CD4-positive, alpha-beta T cell treated with Interleukin-4 for 1 hour (primary cell): Measurements from ENCODE around the gene ANXA2R.
"Not testable (repeated sequence)": the region's sequence is repeated elsewhere in the genome, so short reads cannot be mapped to it uniquely, and the experiment has no call there.

Source experiments
- DNase-seq, 2 donors: peaks; one replicate each; pipeline ENCODE4 v3.0.0-alpha.2; 2020 to 2022

The ANXA2R gene

DNA sequence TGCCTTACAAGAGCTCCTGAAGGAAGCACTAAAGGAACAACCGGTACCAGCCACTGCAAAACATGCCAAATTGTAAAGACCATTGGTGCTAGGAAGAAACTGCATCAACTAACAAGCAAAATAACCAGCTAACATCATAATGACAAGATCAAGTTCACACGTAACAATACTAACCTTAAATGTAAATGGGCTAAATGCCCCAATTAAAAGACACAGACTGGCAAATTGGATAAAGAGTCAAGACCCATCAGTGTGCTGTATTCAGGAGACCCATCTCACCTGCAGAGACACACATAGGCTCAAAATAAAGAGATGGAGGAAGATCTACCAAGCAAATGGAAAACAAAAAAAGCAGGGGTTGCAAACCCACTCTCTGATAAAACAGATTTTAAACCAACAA is 15.0 kb upstream of the ANXA2R start:
- not testable (repeated sequence) for DNase-seq

DNA sequence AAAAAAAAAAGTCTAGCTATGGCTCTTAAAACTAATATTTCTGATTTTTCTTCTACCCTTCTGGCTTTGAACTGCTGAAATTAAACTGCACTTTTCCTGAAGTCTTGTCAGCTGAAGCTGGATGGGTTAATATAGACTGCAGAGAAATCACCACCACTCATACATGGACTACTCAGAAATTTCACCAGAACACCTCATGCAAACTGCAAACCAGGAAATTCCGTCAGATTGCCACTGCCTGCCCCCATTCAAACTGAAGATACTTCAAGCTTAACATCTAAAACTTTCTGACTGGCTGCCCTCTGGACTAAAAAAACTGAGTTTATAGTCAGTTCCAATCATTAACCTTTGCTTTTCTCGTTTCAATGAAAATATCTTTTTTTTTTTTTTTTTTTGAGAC is 11.6 kb upstream of the ANXA2R start:
- no peak for DNase-seq

DNA sequence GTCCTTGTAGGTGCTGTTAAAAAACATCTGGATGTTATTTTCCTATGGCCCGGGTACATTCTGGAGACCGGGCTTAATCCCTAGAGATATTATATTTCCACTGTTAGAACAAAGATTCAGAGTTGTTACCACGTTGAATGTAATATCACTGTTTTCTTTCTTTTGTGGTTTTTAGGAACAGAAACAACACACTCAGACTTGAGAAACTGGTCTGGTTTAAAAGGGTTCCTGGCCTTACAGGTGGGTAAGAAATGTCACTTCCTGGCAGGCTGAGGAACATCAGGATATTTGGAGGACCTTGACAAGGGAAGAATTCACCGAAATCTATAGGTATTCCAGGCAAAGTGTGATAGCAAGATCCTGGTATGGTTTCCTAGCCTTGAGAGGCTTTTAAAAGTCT is 10.3 kb upstream of the ANXA2R start:
- no peak for DNase-seq

DNA sequence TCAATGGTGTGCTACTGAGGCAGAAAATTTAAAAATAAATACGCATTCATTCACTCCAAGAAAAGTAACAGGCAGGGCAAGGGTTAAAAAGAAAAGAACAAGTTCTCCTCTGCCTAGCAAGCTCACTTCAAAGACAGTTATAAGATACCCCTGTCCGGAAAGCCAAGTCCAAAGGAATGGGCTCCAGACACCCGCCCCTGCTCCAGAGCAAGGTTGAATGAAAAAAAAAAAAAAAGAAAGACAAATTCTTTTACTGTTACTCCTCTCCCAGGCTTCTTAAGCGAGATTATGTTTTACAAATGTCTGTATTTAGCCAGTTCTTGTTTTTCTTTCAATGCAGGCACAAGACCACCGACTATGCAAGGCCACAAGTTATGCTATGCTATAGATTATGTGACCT is 9.1 kb upstream of the ANXA2R start:
- no peak for DNase-seq

DNA sequence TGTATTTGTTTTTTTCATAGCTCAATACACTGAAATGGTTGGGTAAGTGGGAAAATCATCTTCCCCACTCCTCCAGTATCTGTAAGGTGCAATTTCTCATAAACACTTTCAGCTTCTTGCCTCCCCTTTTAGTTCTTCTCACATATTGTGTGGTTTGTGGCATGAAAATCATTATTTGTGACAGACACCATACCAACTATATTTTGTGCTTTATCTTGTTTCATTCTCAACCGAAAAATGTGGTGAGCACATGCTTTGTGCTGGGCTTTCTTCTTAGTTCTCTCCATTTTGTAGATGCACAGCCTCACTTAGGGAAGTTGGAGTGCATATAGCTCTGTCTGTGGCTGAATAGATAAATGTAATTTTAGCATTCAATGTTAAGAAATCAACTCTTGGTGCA is 6.4 kb upstream of the ANXA2R start:
- DNase-seq, result no peak

DNA sequence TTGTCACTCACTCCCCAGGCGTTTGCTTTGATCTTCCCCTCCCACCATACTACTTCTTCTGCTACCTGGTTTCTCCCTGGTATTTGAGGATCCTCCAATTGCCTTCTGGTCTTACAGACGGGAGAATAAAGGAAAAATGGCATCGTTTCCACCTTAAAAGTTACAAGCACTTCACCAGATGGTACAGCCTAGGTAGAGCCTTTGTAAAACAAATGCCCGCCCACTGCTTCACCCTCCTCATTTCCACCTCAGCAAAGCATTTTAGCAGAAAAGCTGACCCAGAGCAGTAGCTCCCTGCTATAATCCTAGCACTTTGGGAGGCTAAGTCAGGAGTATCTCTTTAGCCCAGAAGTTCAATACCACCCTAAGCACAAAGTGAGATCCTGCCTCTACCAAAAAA is 5.1 kb upstream of the ANXA2R start:
- no peak for DNase-seq

DNA sequence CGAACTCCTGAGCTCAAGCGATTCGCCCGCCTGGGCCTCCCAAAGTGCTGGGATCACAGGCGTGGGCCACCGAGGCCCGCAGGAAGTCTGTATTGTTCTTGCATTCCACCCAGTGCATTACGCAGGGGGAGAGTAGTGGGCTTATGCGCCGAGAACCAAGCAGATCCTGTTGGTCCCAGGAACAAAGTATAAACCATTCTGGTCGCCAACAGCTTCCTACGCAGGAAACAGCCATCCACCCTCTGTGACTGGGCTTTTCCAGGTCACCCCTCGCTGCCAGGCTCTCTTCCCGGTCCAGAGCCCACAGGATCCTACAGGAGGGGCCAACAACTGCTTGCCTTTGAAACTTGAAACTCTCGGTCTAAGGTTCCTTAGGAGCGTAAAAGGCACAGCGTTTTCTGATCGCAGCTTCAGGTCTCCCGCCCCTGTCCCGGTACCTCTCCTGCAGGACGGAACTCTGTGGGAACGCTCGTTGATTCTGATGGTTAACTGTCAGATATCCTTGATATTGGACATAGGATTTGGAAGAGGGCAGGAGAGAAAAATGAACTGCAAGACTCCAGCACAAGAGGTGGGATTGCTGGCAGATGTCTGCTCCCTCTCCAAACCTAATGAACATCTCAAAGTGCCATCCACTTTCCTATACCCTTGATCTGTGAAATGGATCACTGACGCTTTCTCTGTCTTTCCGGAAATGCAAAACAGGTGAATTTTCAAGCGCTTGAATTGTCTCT is 4.2 kb upstream of the ANXA2R start:
- DNase-seq, result no peak

DNA sequence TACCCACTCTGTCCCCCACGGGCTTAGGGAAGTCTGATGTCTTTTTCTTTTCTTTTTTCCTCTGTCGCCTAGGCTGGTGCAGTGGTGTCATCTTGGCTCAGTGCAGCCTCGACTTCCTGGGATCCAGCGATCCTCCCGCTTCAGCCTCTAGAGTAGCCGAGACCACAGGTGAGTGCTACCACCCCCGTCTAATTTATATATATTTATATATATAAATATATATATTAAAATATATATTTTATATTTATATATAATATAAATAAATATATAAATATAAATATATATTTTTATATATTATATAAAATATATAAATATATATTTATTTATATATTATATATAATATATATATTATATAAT is 3.3 kb upstream of the ANXA2R start:
- DNase-seq, result no peak

DNA sequence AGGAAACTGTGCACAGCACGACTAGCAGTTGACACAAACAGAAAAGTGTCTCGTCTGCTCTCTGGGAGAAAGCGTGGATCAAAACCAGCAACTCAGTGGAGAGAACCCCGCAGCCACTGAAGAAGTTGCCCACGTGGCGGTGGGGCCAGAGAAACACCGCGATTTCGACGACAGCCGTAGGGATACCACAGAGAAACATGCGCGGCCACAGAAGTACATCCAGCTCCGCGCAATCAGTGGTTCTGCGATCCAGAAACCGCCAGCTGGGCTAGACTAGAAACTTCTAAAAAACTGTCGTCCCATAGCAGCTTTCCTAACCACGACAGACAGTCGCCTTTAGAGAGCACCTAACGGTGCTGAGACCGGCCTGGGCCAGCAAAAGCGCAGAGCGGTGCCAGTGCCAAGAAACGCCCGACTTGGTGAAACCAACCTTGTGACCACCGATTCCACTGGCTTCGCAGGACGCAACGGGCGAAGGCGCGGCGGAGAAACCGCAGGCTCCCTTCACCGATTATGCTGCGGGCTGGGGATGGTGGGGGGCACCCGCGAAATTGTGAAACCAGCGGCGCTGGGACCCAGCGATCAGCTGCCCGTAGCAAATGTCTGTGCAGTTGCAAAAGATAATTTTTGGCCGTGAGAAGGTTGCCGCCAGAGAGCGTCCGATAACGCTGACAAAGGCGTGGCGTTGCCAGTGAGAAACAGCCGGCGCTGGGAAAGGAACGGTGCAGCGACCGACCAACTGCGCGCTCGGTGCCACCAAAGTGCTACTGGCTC is 2.7 kb upstream of the ANXA2R start:
- DNase-seq, result peak; percentile 78 to 79

DNA sequence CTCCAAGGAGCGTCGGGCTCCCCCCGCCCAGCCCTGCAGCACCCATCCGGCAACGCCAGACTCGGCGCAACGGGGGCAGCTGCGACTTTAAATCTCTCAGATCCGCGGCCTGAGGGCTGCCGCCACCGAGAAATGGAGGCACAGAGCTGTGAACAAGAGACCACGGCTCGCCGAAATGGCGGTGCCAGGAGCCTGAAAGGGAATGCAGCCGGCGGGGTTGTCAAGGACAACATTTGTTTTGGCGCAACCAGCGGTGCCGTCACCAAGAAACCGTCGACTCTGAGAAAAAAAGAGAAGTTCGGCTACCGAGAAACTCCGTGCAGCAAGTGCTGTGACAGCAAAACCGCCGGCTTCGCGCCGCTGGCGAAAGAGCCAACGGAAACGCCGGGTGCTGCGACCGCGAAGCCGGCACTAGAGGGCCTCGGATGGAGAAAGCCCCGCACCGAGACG is 2.1 kb upstream of the ANXA2R start:
- DNase-seq, result peak; percentile 92 to 95

DNA sequence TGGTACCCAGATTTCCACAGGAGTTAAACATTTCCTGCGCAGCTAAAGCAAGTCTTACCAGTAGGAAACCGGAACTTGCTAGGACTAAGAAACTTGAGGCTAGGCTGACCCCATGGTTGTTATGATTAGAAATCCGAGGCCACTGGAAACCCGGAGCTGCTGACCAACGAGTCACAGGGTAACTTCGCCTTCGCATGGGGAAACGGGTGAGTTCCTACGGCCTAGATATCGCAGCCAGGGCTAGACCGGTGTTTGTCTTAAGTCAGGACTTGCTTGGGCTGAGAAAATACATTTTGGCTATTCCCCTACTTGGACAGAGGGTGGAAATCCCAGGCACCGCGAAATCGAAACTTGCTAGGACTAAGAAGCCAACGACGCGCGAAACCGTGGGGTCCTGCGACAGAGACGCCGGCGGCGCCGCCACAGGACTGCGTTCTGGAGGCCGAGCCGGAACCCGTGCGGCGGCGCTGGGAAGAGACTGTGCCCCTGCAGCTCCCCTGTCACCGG is 1.6 kb upstream of the ANXA2R start:
- DNase-seq, result peak; percentile 78 to 79

DNA sequence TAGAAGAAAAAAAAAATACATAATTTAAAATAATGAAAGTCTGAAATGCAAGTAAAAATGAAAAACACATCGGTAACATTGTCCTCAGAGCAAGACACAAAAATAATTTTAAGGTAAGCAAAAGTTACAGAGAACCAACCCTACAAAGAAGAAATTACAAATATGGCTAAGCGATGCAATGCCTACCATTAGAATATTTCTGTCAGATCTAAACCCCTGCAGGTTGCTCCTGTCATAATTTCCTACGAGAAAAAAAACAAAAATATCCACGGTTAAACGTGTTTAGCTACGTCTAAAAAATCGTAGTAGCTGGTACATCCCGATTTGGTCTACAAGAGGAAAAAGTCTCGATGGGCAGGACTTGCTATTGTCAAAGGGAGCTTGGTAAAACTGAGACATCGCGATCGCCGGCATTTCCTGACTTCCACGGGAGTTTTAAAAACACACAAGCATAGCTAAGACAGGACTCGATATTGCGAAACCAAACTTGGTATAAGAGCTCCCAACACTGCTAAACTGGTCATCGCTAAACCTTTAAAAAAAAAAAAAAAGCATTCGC is 1.1 kb upstream of the ANXA2R start:
- peak; percentile 58 to 70 for DNase-seq

DNA sequence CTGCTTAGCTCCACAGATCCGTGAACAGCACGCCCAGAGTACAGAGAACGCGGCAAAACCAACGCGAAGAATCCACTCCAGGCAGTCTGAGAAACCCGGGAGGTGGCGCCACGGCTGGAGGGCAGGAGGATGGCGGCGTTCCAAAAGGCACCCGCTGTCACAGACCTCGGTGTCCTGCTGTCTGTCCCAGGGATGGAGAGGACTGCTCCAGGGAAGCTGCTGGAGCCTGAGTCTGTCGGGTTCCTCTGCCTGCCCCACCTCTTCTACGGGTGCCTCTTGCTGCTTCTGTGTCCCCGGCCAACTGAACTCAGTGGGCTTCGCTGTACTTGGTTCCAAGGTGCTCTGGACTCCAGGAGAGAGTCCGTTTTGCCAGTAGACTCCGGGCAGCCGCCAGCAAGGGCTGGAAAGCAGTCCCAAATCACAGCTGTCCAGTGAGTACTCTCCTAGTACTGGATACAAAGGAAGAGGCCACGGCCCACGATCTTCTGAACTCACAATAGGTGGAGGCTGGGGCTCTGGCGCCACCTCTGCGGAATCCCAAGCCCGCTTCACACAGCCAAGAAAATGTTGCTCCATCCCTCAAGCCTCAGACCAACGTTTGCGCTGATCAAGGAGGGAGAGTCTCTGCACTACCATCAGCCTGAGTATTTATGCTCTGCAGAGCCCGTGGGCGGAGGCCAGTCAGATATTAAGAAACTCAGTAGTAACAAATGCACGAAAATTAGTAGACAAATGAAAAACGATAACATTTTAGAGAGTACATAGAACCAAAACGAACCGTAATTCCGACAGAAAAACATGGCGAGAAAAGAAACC is 440 bp downstream of the ANXA2R start:
- DNase-seq, result peak; percentile 76

DNA sequence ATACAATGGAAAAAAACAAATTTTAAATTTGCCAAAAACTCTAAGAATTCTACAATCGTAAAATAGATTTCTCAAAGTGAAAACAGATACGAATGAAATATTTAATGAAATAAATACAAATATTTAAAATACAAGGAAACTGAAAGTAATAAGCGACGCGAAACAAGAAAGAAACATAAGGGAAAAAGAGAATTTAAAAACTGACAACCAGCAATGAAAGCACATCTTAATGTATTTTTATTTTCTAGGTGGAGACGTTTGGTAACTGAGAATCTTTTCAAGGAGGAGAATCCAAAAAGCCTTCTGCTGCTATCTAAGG is 1.0 kb downstream of the ANXA2R start:
- DNase-seq, result no peak

DNA sequence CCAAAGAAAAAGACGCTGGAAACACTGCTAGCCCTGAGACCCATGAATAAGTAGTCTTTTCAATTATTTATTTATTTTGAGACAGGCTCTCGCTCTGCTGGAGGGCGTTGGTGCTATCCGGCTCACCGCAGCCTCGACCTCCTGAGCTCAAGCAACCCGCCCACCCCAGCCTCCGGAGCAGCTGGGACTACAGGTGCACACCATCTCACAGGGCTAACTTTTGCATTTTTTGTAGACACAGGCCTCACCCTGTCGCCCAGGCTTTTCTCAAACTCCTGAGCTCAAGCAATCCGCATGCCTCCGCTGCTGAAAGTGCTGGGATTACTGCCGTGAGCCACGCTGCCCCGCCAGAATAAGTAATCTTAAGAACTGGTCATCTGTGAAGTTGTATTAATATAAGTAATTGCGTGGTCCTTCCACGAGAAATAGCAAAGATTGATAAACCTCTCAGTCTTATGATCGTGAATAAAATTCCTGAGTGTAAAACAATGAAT is 1.6 kb downstream of the ANXA2R start:
- DNase-seq, result peak; percentile 25 to 48

DNA sequence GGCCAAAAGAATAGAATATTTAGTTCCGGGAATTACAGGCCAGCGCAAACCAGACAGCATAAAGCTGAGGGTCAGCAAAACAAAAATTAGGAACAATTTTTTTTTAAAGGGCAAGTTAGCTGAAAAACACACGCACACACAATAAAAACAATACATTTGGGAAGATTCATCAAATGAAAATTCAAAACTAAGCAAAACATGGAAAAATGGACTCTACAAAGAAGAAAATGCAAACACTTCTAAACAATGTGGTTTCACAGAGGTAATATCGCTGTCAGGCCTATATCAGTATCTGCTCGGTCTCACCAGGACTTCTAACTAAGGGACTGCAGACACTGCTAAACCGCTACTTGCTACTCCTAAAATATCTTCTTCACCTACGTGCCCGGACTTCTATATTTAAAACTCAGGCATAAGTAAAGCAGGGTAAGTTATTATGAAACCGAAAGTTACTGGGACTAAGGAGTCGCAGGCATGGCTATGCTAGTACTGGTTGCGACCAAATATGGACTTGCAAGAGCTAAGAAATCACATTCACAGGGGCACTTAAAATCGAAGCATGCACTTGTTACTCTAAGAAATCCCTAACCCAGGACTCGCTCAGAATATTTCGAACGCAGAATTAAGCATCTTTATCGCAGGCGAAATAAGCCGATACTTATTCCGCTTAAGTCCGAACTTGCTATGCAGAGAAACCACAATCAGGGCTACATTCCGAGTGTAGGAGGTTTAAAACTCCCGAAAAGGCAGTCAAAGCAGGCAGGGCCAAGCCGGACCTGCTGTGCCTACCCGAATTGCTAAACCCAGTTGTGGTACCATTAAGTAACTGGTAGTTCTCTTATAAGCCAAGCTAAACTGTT is 2.3 kb downstream of the ANXA2R start:
- peak; percentile 64 to 83 for DNase-seq

DNA sequence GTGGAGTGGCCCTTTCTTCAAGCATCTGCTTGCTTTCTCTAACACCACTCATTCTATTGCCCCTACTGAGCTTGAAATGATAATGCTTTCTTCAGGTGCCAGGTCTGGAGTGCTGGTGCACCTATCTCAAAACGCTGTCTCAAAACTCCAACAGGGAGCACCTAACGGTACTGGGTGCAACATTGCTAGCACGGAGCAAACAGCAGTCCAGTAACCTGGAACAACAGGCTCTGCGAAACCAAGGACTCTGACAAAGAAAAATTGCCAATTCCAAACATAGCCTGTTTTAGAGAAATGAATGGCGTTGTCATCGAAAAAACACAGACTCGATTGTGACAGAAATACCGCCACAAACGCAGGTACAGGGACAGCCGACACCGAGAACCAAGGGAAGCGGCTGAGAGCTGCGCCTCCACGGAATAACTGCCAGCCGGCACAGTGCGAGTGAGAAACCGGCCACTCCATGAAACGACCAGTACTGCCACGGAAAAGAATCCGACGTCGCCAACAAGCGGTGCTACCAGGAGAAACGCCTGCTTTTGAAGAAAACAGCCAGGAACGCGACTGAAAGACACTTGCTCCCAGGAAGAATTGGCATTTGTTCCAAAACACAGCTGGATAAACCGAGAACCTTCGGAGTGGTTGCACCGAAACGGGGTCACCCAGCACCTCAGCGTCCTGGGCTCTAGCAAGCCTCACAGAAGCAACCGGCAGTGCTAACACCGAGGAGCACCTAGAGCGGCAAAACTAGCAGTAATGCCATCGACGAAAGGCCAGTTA is 3.1 kb downstream of the ANXA2R start:
- no peak for DNase-seq

DNA sequence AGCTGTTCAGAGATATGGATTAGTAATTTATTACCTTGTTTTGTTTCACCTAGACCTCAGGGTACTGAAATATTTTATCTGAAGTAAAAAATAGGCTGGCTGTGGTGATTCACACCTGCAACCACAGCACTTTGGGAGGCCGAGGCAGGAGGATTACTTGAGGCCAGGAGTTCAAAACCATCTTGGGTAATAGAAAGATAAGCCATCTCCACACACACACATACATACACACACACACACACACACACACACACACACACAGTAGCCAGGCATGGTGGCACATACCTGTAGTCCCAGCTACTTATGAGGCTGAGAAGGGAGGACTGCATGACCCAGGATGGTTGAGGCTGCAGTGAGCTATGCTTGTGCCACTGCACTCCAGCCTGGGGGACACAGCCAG is 3.7 kb downstream of the ANXA2R start:
- peak in 1 of 2 donors; percentile 41 for DNase-seq

DNA sequence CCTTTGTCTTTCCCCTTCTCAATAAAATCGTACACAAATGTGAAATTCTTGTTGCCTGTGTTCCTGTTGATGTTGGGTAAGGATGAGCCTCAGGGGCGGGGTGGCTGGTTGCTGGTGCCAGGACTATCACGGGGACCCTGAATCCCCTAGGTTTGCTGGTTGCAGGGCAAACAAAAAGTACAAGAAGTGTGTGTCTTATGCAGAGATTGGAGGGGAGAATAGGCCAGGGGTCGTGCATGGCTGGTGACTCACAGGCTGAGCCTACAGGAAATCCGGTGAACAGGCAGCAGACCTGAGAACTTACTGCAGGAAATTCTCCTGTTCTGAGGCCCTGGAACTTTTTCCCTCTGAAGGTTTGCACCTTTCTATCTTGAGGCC is 5.5 kb downstream of the ANXA2R start:
- DNase-seq, result no peak

DNA sequence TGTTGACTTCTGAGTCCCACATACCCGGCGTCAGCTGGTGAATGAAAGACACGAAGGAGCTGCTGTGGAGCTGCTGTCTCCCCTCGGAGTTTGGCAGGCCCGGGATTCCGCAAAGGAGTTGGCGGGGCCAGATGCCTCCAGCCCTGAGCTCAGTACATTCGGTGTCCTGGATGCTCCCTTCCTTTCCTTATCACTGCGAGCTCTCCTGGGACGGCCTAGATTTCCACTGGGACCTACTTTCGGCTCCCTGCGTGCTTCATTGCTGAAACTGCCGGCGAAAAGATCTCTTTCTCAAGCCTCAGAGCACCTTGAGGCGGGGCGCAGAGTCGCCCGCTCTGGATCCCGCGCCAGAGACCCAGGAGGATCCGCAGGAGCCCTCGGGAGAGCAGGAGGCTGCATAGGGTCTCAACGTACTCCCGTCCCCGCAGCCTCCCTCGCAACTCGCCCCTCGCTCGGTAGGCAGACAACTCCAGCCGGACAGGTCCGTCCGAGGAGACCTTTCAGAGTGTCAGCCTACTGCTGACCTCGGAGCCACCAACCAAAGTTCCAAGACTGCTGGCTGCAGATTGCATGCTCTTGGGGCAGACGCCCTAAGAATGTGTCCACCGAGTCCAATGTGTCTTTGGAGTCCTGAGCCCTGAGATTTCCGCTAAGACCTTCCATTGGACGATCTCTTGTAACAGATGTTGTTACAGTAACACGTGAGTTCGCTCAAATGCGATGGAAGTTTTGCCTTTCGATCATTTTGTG is 6.1 kb downstream of the ANXA2R start:
- no peak for DNase-seq
